ENCODE measurements around the gene ARMC8.

Gene ARMC8

GRCh38 chr3:138219255-138219654 is 32.2 kb downstream of the ARMC8 start:
- Histone ChIP-seq H4K20me1 (ENCODE audit: insufficient read depth) (0 out of 2 replicates have a peak, but pooled peaks cover 7% of the 10 kb centered on the region), H3K36me3 (ENCODE audit: insufficient read depth) (no peaks in the 10 kb centered on the region; the same call in 1 of the 2 replicates), H3K79me2 (ENCODE audit: insufficient read depth, low read depth) (peaks cover 6% of the 10 kb centered on the region; the same call in 1 of the 2 replicates), H3K27ac (no peak overlapping the region), H3K4me2 (no peak overlapping the region), H3K4me3 (IDR thresholded peaks at IDR 0.05; ENCODE audit: insufficient read depth, low read depth, low read length) (no peak overlapping the region), H3K4me1 (ENCODE audit: low read depth, poor library complexity, severe bottlenecking) (peaks cover 3% of the 10 kb centered on the region), H3K27me3 (ENCODE audit: insufficient read depth, low read depth) (no peaks in the 10 kb centered on the region), H3K9ac (no peak overlapping the region), H2AFZ (ENCODE audit: low read depth) (no peak overlapping the region)
- no peak for TF ChIP-seq CTCF (conservative IDR thresholded peaks at IDR 0.05; ENCODE audit: low read depth, low read length)

GRCh38 chr3:138220242-138220641 is 33.1 kb downstream of the ARMC8 start:
- Histone ChIP-seq H3K36me3 (ENCODE audit: insufficient read depth) (no peaks in the 10 kb centered on the region; the same call in 1 of the 2 replicates), H3K9ac (no peak overlapping the region), H2AFZ (ENCODE audit: low read depth) (no peak overlapping the region), H3K4me3 (IDR thresholded peaks at IDR 0.05; ENCODE audit: insufficient read depth, low read depth, low read length) (no peak overlapping the region), H4K20me1 (ENCODE audit: insufficient read depth) (0 out of 2 replicates have a peak, but pooled peaks cover 7% of the 10 kb centered on the region), H3K27me3 (ENCODE audit: insufficient read depth, low read depth) (no peaks in the 10 kb centered on the region), H3K27ac (no peak overlapping the region), H3K4me1 (ENCODE audit: low read depth, poor library complexity, severe bottlenecking) (peaks cover 3% of the 10 kb centered on the region), H3K79me2 (ENCODE audit: insufficient read depth, low read depth) (peaks cover 6% of the 10 kb centered on the region; the same call in 1 of the 2 replicates), H3K4me2 (no peak overlapping the region)
- TF ChIP-seq CTCF (conservative IDR thresholded peaks at IDR 0.05; ENCODE audit: low read depth, low read length) = no peak

GRCh38 chr3:138220788-138221187 is 33.7 kb downstream of the ARMC8 start:
- H4K20me1 ChIP-seq (ENCODE audit: insufficient read depth) = 0 out of 2 replicates have a peak, but pooled peaks cover 7% of the 10 kb centered on the region
- no peaks in the 10 kb centered on the region for H3K27me3 ChIP-seq (ENCODE audit: insufficient read depth, low read depth)
- no peak overlapping the region for H3K9ac ChIP-seq
- no peak for TF ChIP-seq CTCF (conservative IDR thresholded peaks at IDR 0.05; ENCODE audit: low read depth, low read length)
- H3K36me3 ChIP-seq (ENCODE audit: insufficient read depth) = no peaks in the 10 kb centered on the region; the same call in 1 of the 2 replicates
- no peak overlapping the region for H2AFZ ChIP-seq (ENCODE audit: low read depth)
- H3K4me1 ChIP-seq (ENCODE audit: low read depth, poor library complexity, severe bottlenecking) = peaks cover 3% of the 10 kb centered on the region
- no peak overlapping the region for H3K4me3 ChIP-seq (IDR thresholded peaks at IDR 0.05; ENCODE audit: insufficient read depth, low read depth, low read length)
- H3K79me2 ChIP-seq (ENCODE audit: insufficient read depth, low read depth) = peaks cover 6% of the 10 kb centered on the region; the same call in 1 of the 2 replicates
- no peak overlapping the region for H3K27ac ChIP-seq
- no peak overlapping the region for H3K4me2 ChIP-seq

- H3K36me3 ChIP-seq (ENCODE audit: insufficient read depth) = no peaks in the 10 kb centered on the region; the same call in 1 of the 2 replicates
- H3K4me3 ChIP-seq (IDR thresholded peaks at IDR 0.05; ENCODE audit: insufficient read depth, low read depth, low read length) = no peak overlapping the region
- no peaks in the 10 kb centered on the region; the same call in 1 of the 2 replicates for H3K79me2 ChIP-seq (ENCODE audit: insufficient read depth, low read depth)
- no peak overlapping the region for H3K27ac ChIP-seq
- H2AFZ ChIP-seq (ENCODE audit: low read depth) = no peak overlapping the region
- H3K9ac ChIP-seq = no peak overlapping the region
- H3K27me3 ChIP-seq (ENCODE audit: insufficient read depth, low read depth) = no peaks in the 10 kb centered on the region
- H3K4me1 ChIP-seq (ENCODE audit: low read depth, poor library complexity, severe bottlenecking) = peaks cover 3% of the 10 kb centered on the region
- TF ChIP-seq CTCF (conservative IDR thresholded peaks at IDR 0.05; ENCODE audit: low read depth, low read length) = no peak
- H4K20me1 ChIP-seq (ENCODE audit: insufficient read depth) = no peaks in the 10 kb centered on the region
- no peak overlapping the region for H3K4me2 ChIP-seq
Observed at GRCh38 chr3:138222131-138222941, 35.2 kb downstream of the ARMC8 start.

Data from KMS-11 (cell line).